ENCODE measurements around the gene TBC1D4.
"Not testable (repeated sequence)": the region's sequence is repeated elsewhere in the genome, so short reads cannot be mapped to it uniquely, and the experiment has no call there.

Gene TBC1D4

GRCh38 chr13:75299246-75299645, 182.7 kb downstream of the TBC1D4 start:
- in situ Hi-C loops (cut with MboI; ENCODE audit: low sequenced_read_pairs): no loop called here

- in situ Hi-C loops (cut with MboI; ENCODE audit: low sequenced_read_pairs): no loop called here
These were observed 185.3 kb downstream of the TBC1D4 start for GRCh38 chr13:75296641-75297040.

GRCh38 chr13:75295201-75295600, 186.8 kb downstream of the TBC1D4 start:
- in situ Hi-C loops (cut with MboI; ENCODE audit: low sequenced_read_pairs): no loop called here

- in situ Hi-C loops (cut with MboI; ENCODE audit: low sequenced_read_pairs): no loop called here
These were observed 187.9 kb downstream of the TBC1D4 start for GRCh38 chr13:75294110-75294509.

DNA sequence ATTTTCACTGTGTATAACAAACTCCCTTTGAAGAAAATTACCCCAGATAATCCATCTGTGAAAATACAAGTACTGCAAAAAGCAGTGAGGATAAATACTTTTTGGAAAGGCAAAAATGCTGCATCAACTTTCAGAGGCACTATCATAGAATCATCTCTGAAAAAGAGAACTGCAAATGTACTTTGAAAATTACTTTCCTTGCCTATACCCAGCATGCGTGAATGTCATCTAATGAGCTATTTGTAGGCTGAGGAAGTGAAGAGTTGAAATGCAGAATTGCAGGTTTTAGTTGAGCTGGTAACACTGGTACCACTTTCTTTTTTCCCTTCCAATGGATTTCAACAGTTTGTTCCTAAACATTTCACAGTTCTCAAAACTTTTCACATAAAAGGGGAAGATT, 196.7 kb downstream of the TBC1D4 start:
- in situ Hi-C loops (cut with MboI; ENCODE audit: low sequenced_read_pairs): no loop called here

GRCh38 chr13:75279834-75280369, 202.1 kb downstream of the TBC1D4 start:
- in situ Hi-C loops (cut with MboI; ENCODE audit: low sequenced_read_pairs): no loop called here

GRCh38 chr13:75273695-75274094, 208.3 kb downstream of the TBC1D4 start:
- in situ Hi-C loops (cut with MboI; ENCODE audit: low sequenced_read_pairs): not testable (repeated sequence)

DNA sequence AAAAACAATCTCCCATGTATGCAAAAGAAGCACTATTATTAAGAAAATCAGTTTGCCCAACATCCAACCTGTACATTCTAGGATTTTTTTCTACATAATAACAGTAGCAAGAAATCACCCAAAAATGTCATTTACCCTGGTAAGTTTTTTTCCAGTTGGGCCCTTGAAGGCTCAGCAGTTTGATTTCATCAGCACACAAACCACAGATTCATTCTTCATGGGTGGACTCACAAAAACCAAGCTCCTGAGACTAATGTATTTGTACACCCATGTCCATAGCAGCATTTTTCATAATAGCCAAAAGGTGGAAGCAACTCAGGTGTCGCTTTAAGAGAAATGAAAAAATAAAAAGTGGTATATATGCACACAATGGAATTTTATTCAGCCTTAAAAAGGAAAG, 210.1 kb downstream of the TBC1D4 start:
- in situ Hi-C loops (cut with MboI; ENCODE audit: low sequenced_read_pairs): no loop called here

DNA sequence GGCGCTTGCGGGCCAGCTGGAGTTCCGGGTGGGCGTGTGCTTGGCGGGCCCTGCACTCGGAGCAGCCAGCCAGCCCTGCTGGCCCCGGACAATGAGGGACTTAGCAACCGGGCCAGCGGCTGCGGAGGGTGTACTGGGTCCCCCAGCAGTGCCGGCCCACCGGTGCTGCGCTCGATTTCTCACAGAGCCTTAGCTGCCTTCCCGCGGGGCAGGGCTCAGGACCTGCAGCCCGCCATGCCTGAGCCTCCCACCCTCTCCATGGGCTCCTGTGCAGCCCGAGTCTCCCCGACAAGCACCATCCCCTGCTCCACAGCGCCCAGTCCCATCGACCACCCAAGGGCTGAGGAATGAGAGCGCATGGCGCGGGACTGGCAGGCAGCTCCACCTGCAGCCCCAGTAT, 213.5 kb downstream of the TBC1D4 start:
- in situ Hi-C loops (cut with MboI; ENCODE audit: low sequenced_read_pairs): not testable (repeated sequence)

- in situ Hi-C loops (cut with MboI; ENCODE audit: low sequenced_read_pairs): no loop called here
These were observed 217.4 kb downstream of the TBC1D4 start for GRCh38 chr13:75264611-75265010.

GRCh38 chr13:75263741-75264407, 218.1 kb downstream of the TBC1D4 start:
- in situ Hi-C loops (cut with MboI; ENCODE audit: low sequenced_read_pairs): no loop called here

- in situ Hi-C loops (cut with MboI; ENCODE audit: low sequenced_read_pairs): no loop called here
These were observed 223.7 kb downstream of the TBC1D4 start for GRCh38 chr13:75258159-75258782.

DNA sequence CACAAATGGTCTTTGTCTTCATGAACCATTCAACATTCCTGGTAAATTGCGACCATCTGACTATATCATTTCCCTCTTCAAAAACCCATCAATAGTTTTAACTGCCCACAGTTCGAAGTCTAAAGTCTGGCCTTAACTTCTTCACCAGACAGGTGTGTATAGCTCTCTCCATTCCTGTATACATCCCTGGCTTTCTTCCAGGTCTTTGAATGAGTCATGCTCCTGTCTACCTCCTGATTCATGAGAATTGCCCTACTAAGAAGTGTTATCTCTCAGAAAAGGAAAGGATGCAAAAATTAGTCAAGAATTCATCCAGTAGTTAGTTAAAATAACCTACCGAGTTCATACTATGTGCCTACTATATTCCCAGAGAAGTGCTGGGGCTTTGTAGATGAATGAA, 225.0 kb downstream of the TBC1D4 start:
- in situ Hi-C loops (cut with MboI; ENCODE audit: low sequenced_read_pairs): no loop called here

- in situ Hi-C loops (cut with MboI; ENCODE audit: low sequenced_read_pairs): no loop called here
These were observed 226.3 kb downstream of the TBC1D4 start for GRCh38 chr13:75255653-75256052.

DNA sequence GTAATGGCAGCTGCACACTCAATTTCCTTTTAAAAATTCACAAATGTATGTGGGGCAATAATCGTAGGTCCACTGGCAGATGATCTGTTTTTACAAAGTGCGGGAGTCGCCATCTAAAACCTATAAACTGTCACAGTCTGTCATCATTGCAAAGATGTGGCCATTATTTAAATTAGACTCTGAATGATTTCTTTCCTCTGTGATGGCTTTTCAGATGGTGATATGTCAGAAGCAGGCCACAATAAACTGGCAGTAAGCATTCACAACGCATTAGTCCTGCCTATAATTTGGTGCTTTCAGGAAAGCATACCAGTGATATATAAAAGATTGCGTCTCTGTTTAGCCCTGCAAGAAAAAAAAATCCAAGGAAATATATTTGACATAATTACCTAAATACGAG, 226.8 kb downstream of the TBC1D4 start:
- in situ Hi-C loops (cut with MboI; ENCODE audit: low sequenced_read_pairs): no loop called here

DNA sequence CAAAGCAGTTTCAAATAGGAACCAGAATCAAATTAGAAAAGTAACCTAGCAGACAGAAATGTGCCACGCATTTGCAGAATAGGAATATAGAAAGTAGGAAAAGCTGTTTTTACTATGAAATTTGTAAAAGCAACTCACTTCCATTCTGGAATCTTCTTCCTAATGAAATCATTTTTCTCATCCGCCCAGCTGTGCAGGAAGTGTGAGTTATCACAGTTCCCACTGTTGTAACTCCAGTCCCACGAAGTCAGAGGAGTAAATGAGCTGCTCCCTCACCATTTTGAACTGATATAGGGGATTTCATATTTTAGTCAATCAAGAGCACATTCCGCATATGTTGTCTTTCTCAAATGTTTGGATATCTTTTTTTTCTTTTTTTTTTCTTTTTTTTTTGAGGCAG, 230.8 kb downstream of the TBC1D4 start:
- in situ Hi-C loops (cut with MboI; ENCODE audit: low sequenced_read_pairs): no loop called here

DNA sequence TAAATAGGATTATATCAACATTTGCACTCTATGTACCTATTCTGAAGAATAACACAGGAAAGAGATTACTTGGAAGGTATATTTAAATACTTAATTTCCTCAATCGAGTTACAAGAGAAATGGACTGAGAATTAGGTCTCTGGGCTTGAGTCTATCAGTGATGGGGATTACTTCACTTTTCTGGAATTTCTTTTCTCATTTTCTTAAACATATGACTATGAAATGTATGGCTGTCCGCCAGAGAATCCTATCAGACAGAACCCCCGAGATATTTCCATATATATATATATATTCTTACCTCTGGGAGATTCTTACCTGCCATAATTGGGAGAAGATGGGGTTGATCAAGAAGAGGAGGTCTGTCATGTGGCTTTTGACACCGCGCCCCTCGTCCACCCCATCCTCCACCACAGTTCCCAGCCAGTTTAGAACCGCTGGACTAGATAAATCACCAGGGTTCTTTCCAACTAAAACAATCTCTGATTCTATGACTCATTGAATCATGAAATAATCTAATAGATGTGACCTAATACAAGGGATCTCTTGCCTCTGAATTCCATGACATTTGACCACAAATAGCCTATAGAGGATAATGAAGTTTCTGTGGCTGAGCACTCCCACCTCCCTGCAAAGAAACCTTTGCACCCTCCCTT, 231.3 kb downstream of the TBC1D4 start:
- in situ Hi-C loops (cut with MboI; ENCODE audit: low sequenced_read_pairs): no loop called here

DNA sequence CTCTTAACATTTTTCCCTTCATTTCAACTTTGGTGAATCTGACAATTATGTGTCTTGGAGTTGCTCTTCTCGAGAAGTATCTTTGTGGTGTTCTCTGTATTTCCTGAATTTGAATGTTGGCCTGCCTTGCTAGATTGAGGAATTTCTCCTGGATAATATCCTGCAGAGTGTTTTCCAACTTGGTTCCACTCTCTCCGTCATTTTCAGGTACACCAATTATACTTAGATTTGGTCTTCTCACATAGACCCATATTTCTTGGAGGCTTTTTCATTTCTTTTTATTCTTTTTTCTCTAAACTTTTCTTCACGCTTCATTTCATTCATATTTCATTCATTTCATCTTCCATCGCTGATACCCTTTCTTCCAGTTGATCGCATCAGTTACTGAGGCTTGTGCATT, 236.4 kb downstream of the TBC1D4 start:
- in situ Hi-C loops (cut with MboI; ENCODE audit: low sequenced_read_pairs): not testable (repeated sequence)

GRCh38 chr13:75240240-75240639, 241.7 kb downstream of the TBC1D4 start:
- in situ Hi-C loops (cut with MboI; ENCODE audit: low sequenced_read_pairs): not testable (repeated sequence)

DNA sequence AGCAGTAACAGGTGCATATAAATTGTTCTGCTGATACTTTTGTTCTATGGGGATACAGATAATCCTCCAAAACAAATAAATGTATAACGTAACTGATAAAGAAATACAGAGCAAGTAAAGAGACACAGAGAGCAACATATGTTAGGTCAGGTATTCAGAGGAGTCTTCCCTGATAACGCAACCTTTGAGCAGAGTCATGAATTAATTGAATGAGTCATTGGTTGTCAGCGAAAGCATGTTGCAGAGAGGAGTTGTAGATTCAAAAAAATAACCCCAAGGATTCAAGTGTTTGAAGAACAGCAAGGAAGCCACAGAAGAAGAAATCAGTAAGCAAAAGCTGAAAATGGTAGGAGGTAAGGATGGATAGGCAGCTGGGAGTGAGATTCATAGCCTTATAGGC, 245.2 kb downstream of the TBC1D4 start:
- in situ Hi-C loops (cut with MboI; ENCODE audit: low sequenced_read_pairs): no loop called here
